ENCODE data around the gene SKAP2.

DNA sequence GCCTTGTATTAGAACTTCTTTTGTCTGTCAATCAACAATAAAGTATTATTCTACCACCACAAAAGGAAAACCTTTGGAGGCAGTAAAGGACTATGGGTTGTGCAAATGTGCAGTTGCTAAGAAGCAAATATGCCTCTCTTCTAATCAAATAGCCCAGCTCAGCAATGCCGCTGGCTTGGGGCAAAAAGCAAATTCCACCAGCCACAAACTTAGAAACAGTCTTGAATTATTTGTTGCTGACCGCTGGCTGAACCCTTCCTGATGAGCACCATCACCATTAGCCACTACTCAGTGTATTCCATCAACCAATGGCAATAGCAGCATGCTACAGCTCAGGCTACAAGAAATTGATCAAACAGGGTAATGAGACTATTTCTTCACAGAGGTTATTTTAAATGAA is 51.0 kb downstream of the SKAP2 start:
- TF ChIP-seq, protein P1, sequence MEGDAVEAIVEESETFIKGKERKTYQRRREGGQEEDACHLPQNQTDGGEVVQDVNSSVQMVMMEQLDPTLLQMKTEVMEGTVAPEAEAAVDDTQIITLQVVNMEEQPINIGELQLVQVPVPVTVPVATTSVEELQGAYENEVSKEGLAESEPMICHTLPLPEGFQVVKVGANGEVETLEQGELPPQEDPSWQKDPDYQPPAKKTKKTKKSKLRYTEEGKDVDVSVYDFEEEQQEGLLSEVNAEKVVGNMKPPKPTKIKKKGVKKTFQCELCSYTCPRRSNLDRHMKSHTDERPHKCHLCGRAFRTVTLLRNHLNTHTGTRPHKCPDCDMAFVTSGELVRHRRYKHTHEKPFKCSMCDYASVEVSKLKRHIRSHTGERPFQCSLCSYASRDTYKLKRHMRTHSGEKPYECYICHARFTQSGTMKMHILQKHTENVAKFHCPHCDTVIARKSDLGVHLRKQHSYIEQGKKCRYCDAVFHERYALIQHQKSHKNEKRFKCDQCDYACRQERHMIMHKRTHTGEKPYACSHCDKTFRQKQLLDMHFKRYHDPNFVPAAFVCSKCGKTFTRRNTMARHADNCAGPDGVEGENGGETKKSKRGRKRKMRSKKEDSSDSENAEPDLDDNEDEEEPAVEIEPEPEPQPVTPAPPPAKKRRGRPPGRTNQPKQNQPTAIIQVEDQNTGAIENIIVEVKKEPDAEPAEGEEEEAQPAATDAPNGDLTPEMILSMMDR (conservative IDR thresholded peaks at IDR 0.05; ENCODE audit: low read depth, low read length): no peak
- no peak for TF ChIP-seq EZH2 (IDR thresholded peaks at IDR 0.05; ENCODE audit: borderline replicate concordance, low read depth, low read length, poor library complexity, severe bottlenecking)
